Measurements from ENCODE around the gene SAMD4A. TPM values are rescaled to one million over a fixed set of nuclear protein-coding genes. Genes with fewer than 3 reads are reported as not detected.
A peak's percentile ranks its signal among the peaks of the same experiment; 100 is the strongest.

Gene SAMD4A
- total RNA-seq, 1 donor from 2014 or later: 26.4 TPM

DNA sequence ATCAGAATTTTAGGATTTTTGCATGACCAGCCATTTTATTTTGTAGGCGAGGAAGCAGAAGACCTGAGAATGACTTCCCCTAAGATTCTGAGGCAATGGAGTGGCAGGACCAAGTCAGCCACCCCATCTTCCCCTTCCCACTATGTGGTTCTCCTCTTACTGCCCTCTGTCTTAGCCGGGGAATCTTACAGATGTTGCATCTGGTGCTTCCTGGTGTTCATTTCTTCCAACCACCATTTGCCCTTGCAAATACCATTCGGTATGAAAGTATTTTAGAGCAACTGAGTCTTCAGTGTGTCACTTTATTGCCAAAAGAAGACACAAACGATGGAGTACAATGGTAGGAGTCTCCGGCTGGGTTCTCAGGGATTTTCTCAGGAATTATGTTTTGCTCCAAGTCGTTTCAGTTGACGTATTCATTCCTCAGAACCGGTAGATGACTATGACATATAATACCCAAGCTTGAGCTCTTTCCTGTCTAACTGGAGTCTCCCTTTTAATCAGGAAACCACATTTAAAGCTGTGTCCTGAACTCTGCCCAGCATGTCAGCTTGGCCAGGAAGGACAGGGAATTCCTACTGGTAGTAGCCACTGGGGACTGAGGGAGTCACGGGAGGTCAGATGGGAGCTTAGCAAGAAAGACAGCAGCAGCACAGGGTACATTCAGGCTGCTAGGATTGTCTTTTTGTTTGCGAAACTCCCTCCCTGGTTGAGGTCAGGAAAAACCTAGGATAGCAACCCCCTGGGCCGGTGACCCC, 87.0 kb downstream of the SAMD4A start:
- peak; percentile 100 for DNase-seq (ENCODE audit: low read depth, low spot score)

DNA sequence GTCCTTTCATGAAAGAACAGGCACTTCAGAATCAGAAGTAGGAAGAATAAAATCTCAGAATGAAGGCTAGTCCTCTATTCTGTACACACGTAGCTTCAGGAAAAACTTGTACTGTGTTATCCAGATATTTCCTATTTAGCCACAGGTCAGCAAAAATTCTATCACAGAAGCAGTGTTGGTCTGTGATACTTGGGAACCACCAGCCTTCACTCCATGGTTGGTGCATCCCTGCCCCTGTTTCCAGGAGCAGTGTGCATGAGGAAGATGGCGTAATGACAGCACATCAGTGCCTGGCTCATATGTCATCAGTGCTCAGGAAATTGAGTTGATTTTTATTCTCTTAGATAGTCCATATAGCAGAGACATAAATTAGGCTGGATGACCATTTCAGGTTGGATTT, 87.7 kb downstream of the SAMD4A start:
- no peak for DNase-seq (ENCODE audit: low read depth, low spot score)

DNA sequence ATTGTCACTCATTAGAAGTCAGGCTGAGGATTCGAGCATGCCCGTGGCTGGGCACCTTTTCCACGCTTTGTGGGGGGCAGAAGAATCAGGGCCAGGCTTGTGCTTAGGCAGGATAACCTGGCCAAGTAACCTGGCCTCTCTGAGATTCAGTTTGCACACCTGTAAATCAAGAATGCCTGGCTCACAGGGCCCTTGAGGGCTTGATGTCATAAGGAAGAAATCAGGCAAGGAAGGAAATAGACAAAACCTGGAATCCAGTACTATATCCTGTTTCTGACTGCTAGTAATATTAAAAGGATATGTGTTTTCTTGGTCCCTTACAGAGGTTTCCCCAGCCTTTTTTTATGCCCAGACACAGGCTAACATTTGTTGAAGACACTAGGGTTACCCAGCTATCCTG, 91.9 kb downstream of the SAMD4A start:
- no peak for DNase-seq (ENCODE audit: low read depth, low spot score)

DNA sequence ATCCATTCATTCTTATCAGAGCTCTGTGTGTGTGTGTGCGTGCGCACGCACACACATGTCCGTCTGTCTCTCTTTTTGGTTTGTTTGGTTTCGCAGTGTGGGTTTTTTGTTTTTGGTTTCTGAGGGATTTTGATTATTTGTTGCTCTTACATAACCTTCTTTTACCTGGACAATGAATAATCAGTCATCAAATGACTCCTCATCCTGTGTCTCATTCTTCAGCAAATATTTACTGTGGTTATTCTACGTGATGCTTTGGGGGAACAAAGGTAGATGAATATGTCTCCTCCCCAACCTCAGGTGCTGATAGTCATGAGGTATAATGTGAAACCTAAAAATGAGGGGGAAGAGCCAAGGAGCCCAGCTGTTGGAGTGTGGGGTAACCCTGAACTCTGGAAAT, 92.4 kb downstream of the SAMD4A start:
- DNase-seq (ENCODE audit: low read depth, low spot score): no peak

DNA sequence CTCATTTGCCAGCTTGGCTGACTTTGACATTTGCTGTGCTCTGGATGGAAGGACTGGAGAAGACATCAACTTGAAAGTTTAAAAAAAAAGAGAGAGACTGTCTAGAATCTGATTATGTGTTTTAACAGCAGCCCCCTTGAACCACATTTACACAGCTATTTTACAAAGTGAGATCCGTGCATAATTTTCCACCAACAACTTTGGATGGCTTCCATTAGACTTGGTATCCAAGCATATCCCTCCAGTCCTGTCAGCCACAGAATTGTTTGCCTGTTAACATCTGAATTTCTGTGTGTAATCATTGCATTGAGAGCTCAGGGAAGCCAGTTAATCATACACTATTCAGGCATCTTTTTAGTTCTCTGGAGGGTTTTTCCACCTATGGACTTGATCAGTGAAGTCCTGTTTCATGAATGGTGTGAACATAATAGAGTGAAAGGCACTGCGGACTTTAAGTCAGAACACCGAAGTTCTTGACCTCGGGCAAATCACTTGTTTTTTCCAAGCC, 93.7 kb downstream of the SAMD4A start:
- no peak for DNase-seq (ENCODE audit: low read depth, low spot score)

DNA sequence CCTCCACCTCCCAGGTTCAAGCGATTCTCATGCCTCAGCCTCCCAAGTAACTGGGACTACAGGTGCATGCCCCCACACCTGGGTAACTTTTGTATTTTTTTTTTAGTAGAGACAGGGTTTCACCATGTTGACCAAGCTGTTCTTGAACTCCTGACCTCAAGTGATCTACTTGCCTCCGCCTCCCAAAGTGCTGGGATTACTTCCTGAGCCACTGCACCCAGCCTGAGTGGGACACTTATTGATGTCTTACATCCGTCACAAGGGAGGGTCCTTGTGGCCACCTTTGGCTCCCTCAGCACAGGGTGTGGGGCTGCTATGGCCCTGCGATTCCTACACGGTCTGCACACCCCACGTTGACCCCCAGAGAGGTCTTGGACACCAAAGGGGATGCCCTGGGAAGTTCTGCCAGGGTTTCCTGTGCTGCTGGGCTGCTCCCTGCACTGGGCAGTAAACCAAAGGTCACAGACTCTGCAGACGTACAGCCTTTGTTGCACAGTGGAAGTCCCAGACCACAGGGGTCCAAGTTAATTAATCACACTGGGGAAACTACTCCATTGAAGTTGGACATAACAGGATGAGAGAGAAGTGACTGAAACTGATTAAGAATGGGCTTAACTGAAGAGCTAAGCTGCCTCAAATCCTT, 95.7 kb downstream of the SAMD4A start:
- no peak for DNase-seq (ENCODE audit: low read depth, low spot score)

DNA sequence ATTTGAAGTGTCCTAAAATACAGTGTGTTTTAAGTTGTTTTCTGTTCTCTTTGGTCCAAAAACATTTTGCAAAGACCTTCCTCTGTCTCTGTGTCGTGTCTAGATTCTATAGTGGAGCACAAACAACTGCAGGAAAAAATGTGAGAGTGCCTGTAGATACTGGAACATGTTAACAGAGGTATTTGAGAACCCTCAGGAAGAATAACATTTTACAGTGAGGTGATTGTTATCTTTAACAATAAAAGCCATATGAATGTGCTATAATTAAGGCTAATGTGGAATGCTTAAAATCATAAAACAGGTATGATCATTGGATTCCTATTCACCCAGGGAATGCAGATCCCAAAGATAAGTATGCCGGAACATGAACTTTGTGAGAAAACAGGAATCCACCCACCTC, 98.0 kb downstream of the SAMD4A start:
- no peak for DNase-seq (ENCODE audit: low read depth, low spot score)

DNA sequence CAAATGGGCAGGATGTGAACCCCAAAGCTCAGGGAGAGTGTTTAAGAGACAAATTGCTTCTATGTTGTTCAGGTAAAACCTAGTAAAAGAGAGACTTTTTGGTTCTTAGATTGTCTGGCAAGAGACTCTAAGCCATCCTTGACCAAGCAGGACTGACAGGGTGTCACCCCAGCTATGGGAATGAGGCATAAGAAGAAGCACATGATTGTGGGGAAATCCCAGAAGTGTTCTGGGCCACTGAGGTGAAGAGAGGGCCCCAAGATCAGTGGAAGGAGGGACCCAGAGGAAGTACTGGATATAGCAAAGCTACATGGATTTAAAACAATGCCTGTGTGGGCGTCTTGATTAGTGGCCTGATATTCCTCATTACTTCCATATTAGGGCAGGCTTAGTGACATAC, 99.0 kb downstream of the SAMD4A start:
- no peak for DNase-seq (ENCODE audit: low read depth, low spot score)

DNA sequence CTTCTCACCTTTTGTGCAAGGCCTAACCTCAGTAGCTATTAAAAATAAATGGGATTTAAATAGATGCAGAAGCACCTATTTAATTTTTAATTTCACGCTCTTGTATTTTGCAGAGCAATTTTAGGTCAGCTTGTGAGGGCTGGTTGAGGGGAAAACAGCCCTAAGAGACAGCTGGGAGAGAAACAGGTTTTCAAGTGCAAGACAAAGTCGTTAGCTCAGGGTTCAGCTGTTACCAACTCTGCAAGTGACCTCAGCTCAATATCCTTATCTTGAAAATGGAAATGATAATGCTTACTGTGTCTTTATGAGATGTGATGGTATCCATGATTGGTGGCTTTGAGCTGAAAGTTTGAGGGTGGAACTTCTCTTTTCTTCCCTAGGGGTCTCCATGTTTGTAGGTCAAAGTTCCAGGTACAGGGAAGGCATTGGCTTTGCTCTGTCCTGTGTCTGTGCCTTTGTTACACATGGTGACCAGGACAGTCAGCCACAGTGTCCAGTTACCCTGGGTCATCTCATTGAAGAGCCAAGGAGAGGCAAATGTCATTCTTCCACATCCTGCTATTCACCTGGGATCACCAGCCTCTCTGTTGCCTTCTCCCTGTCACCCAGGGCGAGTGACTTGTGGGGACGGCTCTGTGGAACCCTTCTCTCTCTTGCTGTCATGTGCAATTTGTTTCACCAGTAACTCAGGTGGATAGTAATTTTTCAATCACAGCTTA, 100.3 kb downstream of the SAMD4A start:
- DNase-seq (ENCODE audit: low read depth, low spot score): no peak

DNA sequence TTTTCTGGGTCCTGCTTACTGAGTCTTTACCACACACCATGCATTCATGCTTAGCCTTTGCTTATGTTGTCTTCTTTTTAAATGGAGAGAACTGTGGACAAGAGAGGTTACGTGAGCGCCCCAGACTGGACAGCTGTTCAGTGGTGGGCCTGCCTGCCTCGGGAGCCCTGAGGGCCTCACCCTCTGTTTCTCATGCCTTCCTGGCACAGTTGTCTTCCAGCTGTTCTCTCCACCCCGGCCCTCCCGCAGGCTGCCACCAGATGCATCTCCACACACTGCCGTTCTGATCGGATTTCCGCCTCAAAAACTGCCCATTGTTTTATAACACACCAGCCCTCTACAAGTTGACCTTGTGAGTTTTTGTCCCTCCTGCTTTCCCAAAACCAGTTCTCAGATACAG, 100.8 kb downstream of the SAMD4A start:
- DNase-seq (ENCODE audit: low read depth, low spot score): no peak

DNA sequence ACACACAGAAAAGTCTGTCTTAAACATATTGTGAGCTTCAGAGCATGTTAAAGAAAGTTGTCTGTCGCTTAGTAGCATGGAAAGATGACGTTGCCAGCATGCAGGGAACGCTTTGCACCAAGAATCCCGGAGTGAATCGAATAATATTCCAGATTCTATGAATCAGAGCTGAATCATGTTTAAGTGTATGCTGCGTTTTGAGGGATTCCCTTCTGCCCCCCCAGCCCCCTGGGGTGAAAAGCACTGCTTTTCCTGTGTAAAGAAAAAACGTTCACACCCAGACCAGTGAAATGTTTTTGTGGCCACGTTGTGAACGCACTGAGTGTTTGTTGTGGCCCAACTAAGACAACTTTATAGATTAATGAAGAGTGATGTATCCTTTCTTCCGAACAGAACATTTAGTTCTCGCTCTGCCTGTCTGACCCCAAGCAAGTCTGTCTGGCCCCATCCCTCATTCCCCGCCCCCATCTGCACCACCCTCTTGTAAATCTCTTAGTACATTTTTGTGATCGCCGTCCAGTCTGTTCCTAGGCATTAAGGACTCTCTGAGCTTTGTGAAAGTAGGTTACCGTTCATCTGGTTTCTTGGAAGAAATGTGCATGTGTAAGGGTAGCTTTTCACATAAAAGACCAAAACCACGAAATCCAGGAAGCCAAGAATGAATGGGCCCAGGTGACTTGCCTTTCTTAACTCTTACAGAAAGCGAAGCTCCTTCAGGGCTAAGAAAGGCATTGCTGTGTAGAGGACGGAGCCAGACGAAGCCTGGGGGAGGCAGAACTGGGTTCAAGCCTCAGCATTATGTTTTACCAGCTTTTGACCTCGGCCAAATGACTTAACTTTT, 103.0 kb downstream of the SAMD4A start:
- DNase-seq (ENCODE audit: low read depth, low spot score): no peak

DNA sequence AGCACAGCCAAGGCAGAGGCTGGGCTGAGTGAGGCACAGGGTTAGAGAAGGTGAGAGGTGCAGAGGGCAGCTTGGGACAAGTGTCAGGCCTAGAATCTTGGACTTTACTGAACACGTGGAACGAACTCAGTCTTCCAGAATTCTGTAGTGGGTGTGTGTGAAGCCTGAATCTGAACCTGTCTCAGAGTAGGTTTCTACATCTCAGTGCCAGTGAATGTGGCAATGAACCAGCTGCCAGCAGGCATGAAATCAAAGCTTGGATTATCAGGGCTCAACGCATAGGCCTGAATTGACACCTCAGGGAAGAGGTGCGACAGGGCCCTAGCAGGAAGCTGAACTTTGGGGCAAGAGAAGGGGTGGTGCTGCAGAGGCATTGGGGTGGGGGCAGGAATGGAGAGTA, 104.6 kb downstream of the SAMD4A start:
- DNase-seq (ENCODE audit: low read depth, low spot score): no peak

DNA sequence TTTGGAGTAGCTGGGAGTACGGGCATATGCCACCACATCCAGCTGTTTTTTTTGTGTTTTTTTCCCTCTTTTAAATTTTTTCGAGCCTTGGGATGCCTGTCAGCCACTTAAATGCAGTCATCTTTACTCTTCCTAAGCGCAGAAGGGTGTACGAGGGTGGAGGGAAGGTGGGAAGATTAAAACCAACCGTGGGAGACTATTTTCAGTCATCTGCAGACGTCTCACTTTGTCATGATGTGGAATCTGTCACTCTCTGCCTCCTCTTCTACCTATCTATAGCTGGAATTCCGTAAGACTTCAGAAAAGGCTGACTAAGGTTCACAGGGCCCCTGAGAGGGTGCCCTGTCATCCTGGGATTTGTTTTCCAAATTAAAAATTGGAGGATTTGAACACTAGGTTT, 105.3 kb downstream of the SAMD4A start:
- no peak for DNase-seq (ENCODE audit: low read depth, low spot score)

DNA sequence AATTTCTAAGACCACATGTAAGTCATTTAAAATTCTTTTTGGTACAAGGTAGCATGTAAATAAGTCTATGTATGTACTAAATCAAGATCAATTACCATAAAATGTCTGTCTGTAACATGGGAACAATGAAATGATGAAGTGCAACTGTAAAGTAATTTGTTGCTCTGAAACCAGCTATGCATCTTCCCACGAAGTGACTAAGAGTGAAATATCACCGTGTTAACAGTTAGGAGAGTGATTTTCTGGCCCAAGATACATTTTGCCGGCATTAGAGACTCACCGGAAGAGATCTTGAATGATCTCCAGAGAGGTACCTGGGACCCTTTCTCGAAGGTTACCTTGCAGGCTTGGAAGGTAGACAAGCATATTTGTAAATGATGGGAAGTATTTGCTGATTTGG, 105.8 kb downstream of the SAMD4A start:
- DNase-seq (ENCODE audit: low read depth, low spot score): no peak

DNA sequence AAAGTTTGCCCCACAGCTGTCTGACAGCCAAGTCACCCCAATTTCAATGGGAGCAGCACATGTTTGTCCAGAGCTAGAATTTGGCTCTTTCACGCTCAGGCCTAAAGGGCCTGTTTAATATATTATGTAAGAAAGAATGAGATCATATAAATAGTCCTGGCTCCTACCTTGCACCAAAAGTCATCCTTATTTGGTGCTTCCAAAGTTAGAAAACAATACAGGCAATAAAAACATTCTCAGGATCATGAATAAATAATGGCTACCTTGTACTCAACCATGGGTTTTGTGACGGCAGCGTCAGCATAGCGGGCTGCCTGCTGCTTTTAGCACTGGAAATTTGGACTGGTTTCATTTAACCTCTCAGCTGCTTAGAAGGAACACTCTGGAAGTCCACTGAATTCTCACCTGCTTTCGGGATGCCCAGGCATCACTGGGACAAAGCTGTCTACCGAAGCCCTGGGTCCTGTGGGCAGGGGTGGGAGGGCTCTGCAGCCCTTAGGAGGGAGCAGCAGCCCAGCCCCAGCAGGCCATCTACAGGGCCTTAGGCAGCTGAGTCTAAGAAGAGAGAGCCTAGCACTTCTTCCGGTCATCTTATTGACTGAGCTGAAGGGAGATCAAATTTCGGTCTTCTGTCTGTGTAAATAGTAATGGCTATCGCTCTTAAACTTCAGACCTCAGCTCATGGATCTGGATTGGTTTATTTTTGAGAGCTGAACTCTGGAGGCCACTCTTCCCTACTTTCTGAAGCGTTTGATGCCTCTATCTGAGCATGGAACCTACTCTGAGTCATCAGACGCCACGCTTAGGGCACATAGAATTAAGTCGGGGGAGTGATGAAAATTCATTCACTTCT, 106.5 kb downstream of the SAMD4A start:
- no peak for DNase-seq (ENCODE audit: low read depth, low spot score)

DNA sequence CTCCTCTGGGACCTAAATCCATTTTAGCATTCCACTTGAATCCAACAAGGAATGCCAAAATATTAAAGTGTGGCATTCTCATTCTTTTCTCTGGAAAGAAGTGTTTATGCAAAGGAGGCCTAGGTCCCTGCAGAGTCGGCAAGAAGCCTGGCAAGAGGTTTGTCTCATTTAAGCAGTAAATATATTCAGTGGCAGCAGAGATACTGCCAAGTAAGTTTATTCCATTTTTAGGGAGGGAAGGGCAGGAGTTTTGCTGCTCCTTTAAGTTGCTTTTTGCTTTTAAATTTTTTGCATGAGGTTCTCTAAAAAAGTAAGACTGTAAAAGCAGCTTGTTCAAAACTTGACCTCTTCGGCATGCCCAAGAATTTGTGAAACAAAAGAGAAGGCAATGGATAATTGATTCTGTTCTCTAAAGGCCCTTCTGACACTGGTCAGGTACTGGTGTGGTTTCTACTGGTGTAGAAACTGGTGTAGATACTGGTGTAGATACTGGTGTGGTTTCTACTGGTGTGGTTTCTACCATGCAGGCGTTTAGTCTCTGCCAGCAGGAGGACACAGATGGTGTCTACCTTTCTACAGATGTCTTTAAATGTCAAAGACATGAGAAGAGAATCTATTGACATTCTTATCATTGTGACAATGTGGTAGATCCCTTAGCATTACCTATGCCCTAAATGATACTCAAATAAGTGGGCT, 107.3 kb downstream of the SAMD4A start:
- DNase-seq (ENCODE audit: low read depth, low spot score): no peak

DNA sequence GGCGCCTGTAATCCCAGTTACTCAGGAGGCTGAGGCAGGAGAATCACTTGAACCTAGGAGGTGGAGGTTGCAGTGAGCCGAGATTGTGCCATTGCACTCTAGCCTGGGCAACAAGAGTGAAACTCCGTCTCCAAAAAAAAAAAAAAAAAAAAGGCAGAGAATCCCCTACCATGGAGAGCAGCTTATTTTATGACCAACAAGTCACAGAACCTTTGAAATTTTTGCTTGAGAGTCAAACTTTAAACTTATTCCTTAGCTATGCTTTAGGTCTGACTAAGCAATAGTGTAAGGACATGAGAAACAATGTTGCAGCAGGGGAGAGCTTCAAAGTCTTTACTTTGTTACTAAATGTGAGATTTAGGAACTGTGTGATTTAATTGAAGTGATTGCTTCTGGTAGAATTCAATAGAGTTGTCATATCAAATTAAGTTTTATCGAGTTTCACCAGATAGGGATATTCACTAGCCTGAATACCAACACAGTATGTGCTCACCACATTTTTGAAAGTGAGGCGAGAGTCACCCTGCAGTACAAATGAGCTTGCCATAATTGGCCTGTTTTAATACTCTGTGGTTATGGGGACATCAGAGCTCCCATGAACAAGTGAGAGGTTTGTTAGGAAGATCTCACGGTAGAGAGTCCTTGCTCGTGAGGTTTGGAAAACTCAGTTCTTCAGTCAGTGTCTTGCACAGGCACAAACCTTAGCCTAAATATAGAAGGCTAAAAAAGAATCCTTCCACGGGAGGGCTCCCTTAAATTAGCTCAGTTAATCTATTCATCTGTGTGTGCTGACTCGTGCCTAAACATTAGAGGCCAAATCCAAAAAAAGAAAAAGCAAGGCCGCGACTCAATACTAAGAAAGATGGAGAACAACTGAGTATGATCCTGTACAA, 108.6 kb downstream of the SAMD4A start:
- no peak for DNase-seq (ENCODE audit: low read depth, low spot score)

DNA sequence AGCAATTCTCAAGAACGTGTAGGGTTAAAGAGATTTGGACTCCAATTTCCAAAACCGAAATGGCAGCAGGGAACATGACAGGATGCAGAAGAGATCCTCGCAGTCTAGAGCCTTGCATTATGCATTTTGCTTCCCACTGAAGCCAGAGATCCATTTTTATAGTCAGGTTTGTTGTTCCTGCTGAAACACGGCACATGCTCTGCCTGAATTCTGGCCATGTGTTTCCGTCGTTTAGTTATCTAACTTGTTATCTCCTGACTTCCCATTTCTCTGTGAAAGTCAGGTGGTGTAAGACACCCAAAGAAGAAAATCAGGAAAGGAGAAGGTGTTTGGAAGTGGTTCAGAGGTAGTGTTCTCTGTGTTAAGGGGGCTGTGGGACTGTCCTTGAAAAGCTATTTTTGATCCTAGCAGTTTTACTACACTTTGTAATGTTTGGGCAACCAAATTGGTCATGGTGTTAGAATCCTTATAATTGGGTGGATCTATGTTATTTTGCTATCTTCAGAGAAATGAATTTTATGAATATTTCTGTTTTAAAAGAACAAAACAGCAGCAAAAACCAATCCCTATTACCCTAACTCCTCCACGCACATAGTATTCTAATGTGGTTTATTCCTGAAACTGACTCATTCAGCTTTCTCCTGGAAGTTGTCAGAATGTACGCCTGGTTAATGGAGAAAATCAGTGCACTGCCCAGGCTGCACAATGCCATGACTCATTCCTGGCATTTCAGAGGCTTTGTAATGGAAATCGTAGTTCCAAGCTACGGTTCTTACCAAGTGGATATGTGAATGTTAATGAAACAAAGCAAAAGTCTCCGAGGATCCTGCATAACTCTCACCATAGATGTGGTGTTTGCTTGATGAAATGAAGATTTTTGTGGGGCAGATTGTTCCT, 110.1 kb downstream of the SAMD4A start:
- DNase-seq (ENCODE audit: low read depth, low spot score): peak; percentile 89

Data from pulmonary artery endothelial cell (primary cell).